Spinal cord (tissue), 10 donors: Measurements from ENCODE around the gene TMEM117. TPM values are rescaled to one million over a fixed set of nuclear protein-coding genes. Genes with fewer than 3 reads are reported as not detected.
"Not testable (repeated sequence)": the region's sequence is repeated elsewhere in the genome, so short reads cannot be mapped to it uniquely, and the experiment has no call there.

Source experiments
- DNase-seq, 6 donors: peaks; one replicate each; pipeline versions ENCODE4 v3.0.0 to v3.0.0-alpha.2; 2013 to 2015; ENCODE audit warnings: low spot score in 6 of 6, low read depth in 4 of 6
- H3K27ac ChIP-seq: one replicate; pipeline ENCODE4 v1.5.1; 2013; ENCODE audit warnings: low read depth, low read length, control low read depth
- H3K27me3 ChIP-seq: one replicate; pipeline ENCODE4 v1.6.1; 2013; ENCODE audit warnings: low read length; ENCODE audit not compliant: control insufficient read depth, insufficient read depth
- H3K36me3 ChIP-seq: one replicate; pipeline ENCODE4 v1.6.1; 2013; ENCODE audit warnings: low read length; ENCODE audit not compliant: control insufficient read depth, insufficient read depth
- H3K4me1 ChIP-seq: one replicate; pipeline ENCODE4 v1.6.1; 2013; ENCODE audit warnings: low read length; ENCODE audit not compliant: control insufficient read depth, insufficient read depth
- H3K4me3 ChIP-seq: one replicate; pipeline ENCODE4 v1.5.1; 2013; ENCODE audit warnings: low read depth, low read length, control low read depth
- H3K9me3 ChIP-seq: one replicate; pipeline ENCODE4 v1.6.1; 2013; ENCODE audit warnings: low read length; ENCODE audit not compliant: control insufficient read depth, insufficient read depth
- WGBS: methylation state at CpG from one replicate; pipeline ENCODE4 v1.1.5; 2013; ENCODE audit warnings: missing lambda C conversion rate; ENCODE audit not compliant: insufficient coverage; 5-methylcytosine and 5-hydroxymethylcytosine counted together
- polyA plus RNA-seq, 2 donors: library from polyadenylated mRNA; unstranded; fragments of 120-200 nt; gene quantifications; one replicate each; pipeline ENCODE4 v1.2.1, GENCODE V29; 2013; ENCODE audit not compliant: insufficient read length in 2 of 2
- total RNA-seq, 2 donors: library from RNA; depleted of rRNA in 1 of 2; stranded (reverse); fragments of 120-200 nt in 1 of 2; fragments of >200 nt in 1 of 2; gene quantifications; one replicate each; pipeline versions ENCODE4 v1.2.3 to v1.2.4, GENCODE V29; 2013 to 2014
- donor health status: healthy.

Gene TMEM117
- total and polyA plus RNA-seq, 4 donors = 14.7 to 52.8 (median 23.1) TPM

GRCh38 chr12:43836475-43836989, 651 bp downstream of the TMEM117 start:
- no peaks in the 10 kb centered on the region for H3K36me3 ChIP-seq
- H3K9me3 ChIP-seq = no peaks in the 10 kb centered on the region
- H3K27me3 ChIP-seq = no peaks in the 10 kb centered on the region
- no peaks in the 10 kb centered on the region for H3K4me1 ChIP-seq
- DNase-seq = peak in 5 of 6 donors; percentile 20 to 72 (median 30)
- peak overlapping the region; percentile 64 for H3K4me3 ChIP-seq
- H3K27ac ChIP-seq = peak overlapping the region; percentile 84
- WGBS = no CpG with 5 or more reads among the region's 8 CpGs

- H3K4me3 ChIP-seq = no peak overlapping the region
- H3K27ac ChIP-seq = no peak overlapping the region
- no peaks in the 10 kb centered on the region for H3K9me3 ChIP-seq
- H3K36me3 ChIP-seq = no peaks in the 10 kb centered on the region
- 82% methylated on average over 3 of the region's 4 CpGs for WGBS
- H3K4me1 ChIP-seq = no peaks in the 10 kb centered on the region
- no peak for DNase-seq
- H3K27me3 ChIP-seq = no peaks in the 10 kb centered on the region
Measured at GRCh38 chr12:43840338-43840737, 4.5 kb downstream of the TMEM117 start.

- no peak overlapping the region for H3K27ac ChIP-seq
- no peaks in the 10 kb centered on the region for H3K36me3 ChIP-seq
- H3K27me3 ChIP-seq = no peaks in the 10 kb centered on the region
- 100% methylated on average over 1 of the region's 3 CpGs for WGBS
- no peaks in the 10 kb centered on the region for H3K9me3 ChIP-seq
- H3K4me3 ChIP-seq = no peak overlapping the region
- H3K4me1 ChIP-seq = no peaks in the 10 kb centered on the region
- no peak for DNase-seq
Measured at GRCh38 chr12:43841253-43841652, 5.4 kb downstream of the TMEM117 start.

GRCh38 chr12:43842259-43842658, 6.4 kb downstream of the TMEM117 start:
- no peak overlapping the region for H3K27ac ChIP-seq
- H3K9me3 ChIP-seq = no peaks in the 10 kb centered on the region
- H3K4me3 ChIP-seq = no peak overlapping the region
- WGBS = no CpG with 5 or more reads among the region's 1 CpG
- H3K27me3 ChIP-seq = no peaks in the 10 kb centered on the region
- no peak for DNase-seq
- H3K4me1 ChIP-seq = no peaks in the 10 kb centered on the region
- no peaks in the 10 kb centered on the region for H3K36me3 ChIP-seq

- DNase-seq, H3K27ac ChIP-seq, H3K4me3 ChIP-seq, H3K9me3 ChIP-seq, H3K27me3 ChIP-seq, H3K36me3 ChIP-seq, H3K4me1 ChIP-seq: not testable (repeated sequence)
- 100% methylated on average over 1 of the region's 4 CpGs for WGBS
Measured at GRCh38 chr12:43847425-43848225, 11.7 kb downstream of the TMEM117 start.

GRCh38 chr12:43848226-43848507, 12.3 kb downstream of the TMEM117 start:
- DNase-seq = no peak
- H3K4me1 ChIP-seq = no peaks in the 10 kb centered on the region
- no peak overlapping the region for H3K27ac ChIP-seq
- no peaks in the 10 kb centered on the region for H3K36me3 ChIP-seq
- H3K9me3 ChIP-seq = no peaks in the 10 kb centered on the region
- H3K27me3 ChIP-seq = no peaks in the 10 kb centered on the region
- no peak overlapping the region for H3K4me3 ChIP-seq
- WGBS = 100% methylated on average over 3 of the region's 4 CpGs

- Histone ChIP-seq H3K9me3 (no peaks in the 10 kb centered on the region), H3K36me3 (no peaks in the 10 kb centered on the region), H3K27ac (no peak overlapping the region), H3K4me3 (no peak overlapping the region), H3K4me1 (no peaks in the 10 kb centered on the region), H3K27me3 (no peaks in the 10 kb centered on the region)
- no peak for DNase-seq
- WGBS = 100% methylated on average over 2 of the region's 3 CpGs
Measured at GRCh38 chr12:43848786-43849185, 12.9 kb downstream of the TMEM117 start.

- DNase-seq = no peak
- Histone ChIP-seq H3K4me3 (no peak overlapping the region), H3K27me3 (no peaks in the 10 kb centered on the region), H3K36me3 (no peaks in the 10 kb centered on the region), H3K4me1 (no peaks in the 10 kb centered on the region), H3K9me3 (no peaks in the 10 kb centered on the region), H3K27ac (no peak overlapping the region)
- no CpG with 5 or more reads among the region's 1 CpG for WGBS
Measured at GRCh38 chr12:43852744-43853143, 16.9 kb downstream of the TMEM117 start.

- H3K27ac ChIP-seq = no peak overlapping the region
- H3K9me3 ChIP-seq = no peaks in the 10 kb centered on the region
- H3K36me3 ChIP-seq = no peaks in the 10 kb centered on the region
- peak in 1 of 6 donors; percentile 77 for DNase-seq
- H3K27me3 ChIP-seq = no peaks in the 10 kb centered on the region
- WGBS = no CpG with 5 or more reads among the region's 2 CpGs
- no peak overlapping the region for H3K4me3 ChIP-seq
- H3K4me1 ChIP-seq = no peaks in the 10 kb centered on the region
Measured at GRCh38 chr12:43856972-43857371, 21.1 kb downstream of the TMEM117 start.

- 64% methylated on average over 7 of the region's 7 CpGs for WGBS
- Histone ChIP-seq H3K4me1 (no peaks in the 10 kb centered on the region), H3K27ac (no peak overlapping the region), H3K36me3 (no peaks in the 10 kb centered on the region), H3K4me3 (no peak overlapping the region), H3K27me3 (no peaks in the 10 kb centered on the region), H3K9me3 (no peaks in the 10 kb centered on the region)
- peak in 1 of 6 donors; percentile 18 for DNase-seq
Measured at GRCh38 chr12:43858096-43858495, 22.2 kb downstream of the TMEM117 start.
